Lower lobe of right lung (tissue), 2 donors: Measurements from ENCODE around the gene MORN1. TPM values are rescaled to one million over a fixed set of nuclear protein-coding genes. Genes with fewer than 3 reads are reported as not detected.

Experiments used
- ATAC-seq, 2 donors: fragments of 200-7000 bp; cut with Tn5 transposase; one replicate each; pipeline ENCODE4 v1.9.1; 2020 to 2022; ENCODE audit warnings: mild to moderate bottlenecking in 2 of 2, moderate library complexity in 2 of 2
- DNase-seq: peaks from one replicate; pipeline ENCODE4 v3.0.0-alpha.2; 2020
- H3K27ac ChIP-seq: fragments of 200-600 bp; one replicate; pipeline ENCODE4 v1.8.0; 2022
- H3K27me3 ChIP-seq: fragments of 200-600 bp; one replicate; pipeline ENCODE4 v1.8.0; 2022; ENCODE audit warnings: low read depth
- H3K36me3 ChIP-seq: fragments of 200-600 bp; one replicate; pipeline ENCODE4 v1.8.0; 2022; ENCODE audit warnings: mild to moderate bottlenecking
- H3K4me1 ChIP-seq: fragments of 200-600 bp; one replicate; pipeline ENCODE4 v1.8.0; 2022
- H3K4me3 ChIP-seq: fragments of 200-600 bp; one replicate; pipeline ENCODE4 v1.8.0; 2022; ENCODE audit warnings: mild to moderate bottlenecking
- H3K9me3 ChIP-seq: fragments of 200-600 bp; one replicate; pipeline ENCODE4 v1.8.0; 2022
- CTCF ChIP-seq: fragments of 200-600 bp; IDR thresholded peaks from one replicate; pipeline ENCODE4 v1.8.0; 2022; ENCODE audit warnings: antibody characterized with exemption, mild to moderate bottlenecking
- intact Hi-C: fragments of 100-400 bp; cut with DNase I; formaldehyde crosslinking; loops from one replicate; pipeline ENCODE4 v1.11.0; 2022
- total RNA-seq: library from RNA; stranded (reverse); fragmentation: NEBNext Ultra II Directional; extraction: Animal tissue kit (Norgen Biotek cat#: 25700); gene quantifications from one replicate; pipeline ENCODE4 v1.2.1, GENCODE V29; 2021
- donor health status: DM: no; HTN: yes; CAD: no; lungs with severe emphysema.

The MORN1 gene
- total RNA-seq, 1 donor from 2014 or later, result 13.4 TPM

- DNase-seq (peak; percentile 37), ATAC-seq (peak in 1 of 2 donors; percentile 18)
- intact Hi-C loops, result no loop called here
- no peak overlapping the region for H3K4me3 ChIP-seq
- H3K9me3 ChIP-seq, result no peaks in the 10 kb centered on the region
- no peaks in the 10 kb centered on the region for H3K27me3 ChIP-seq
- TF ChIP-seq CTCF, result no peak
- no peaks in the 10 kb centered on the region for H3K36me3 ChIP-seq
- no peaks in the 10 kb centered on the region for H3K4me1 ChIP-seq
- no peak overlapping the region for H3K27ac ChIP-seq
These were observed 35.7 kb downstream of the MORN1 start for GRCh38 chr1:2355373-2356261.

- Histone ChIP-seq H3K27me3 (no peaks in the 10 kb centered on the region), H3K27ac (no peak overlapping the region), H3K36me3 (no peaks in the 10 kb centered on the region), H3K4me3 (no peak overlapping the region), H3K4me1 (no peaks in the 10 kb centered on the region), H3K9me3 (no peaks in the 10 kb centered on the region)
- ATAC-seq, result no peak
- peak; percentile 34 for DNase-seq
- TF ChIP-seq CTCF, result no peak
- intact Hi-C loops, result no loop called here
These were observed 36.6 kb downstream of the MORN1 start for GRCh38 chr1:2354511-2355372.

- DNase-seq (peak; percentile 20), ATAC-seq (no peak)
- no peak for TF ChIP-seq CTCF
- Histone ChIP-seq H3K27ac (no peak overlapping the region), H3K4me1 (no peaks in the 10 kb centered on the region), H3K36me3 (no peaks in the 10 kb centered on the region), H3K27me3 (no peaks in the 10 kb centered on the region), H3K4me3 (no peak overlapping the region), H3K9me3 (no peaks in the 10 kb centered on the region)
- intact Hi-C loops, result no loop called here
These were observed 37.6 kb downstream of the MORN1 start for GRCh38 chr1:2353551-2354438.

GRCh38 chr1:2352897-2353550 lies 38.3 kb downstream of the MORN1 start:
- TF ChIP-seq CTCF, result no peak
- Histone ChIP-seq H3K4me1 (no peaks in the 10 kb centered on the region), H3K4me3 (no peak overlapping the region), H3K27me3 (no peaks in the 10 kb centered on the region), H3K9me3 (no peaks in the 10 kb centered on the region), H3K27ac (no peak overlapping the region), H3K36me3 (no peaks in the 10 kb centered on the region)
- DNase-seq (peak; percentile 45), ATAC-seq (no peak)
- intact Hi-C loops, result no loop called here
